ENCODE measurements around the gene CCNL2. TPM values are rescaled to one million over a fixed set of nuclear protein-coding genes. Genes with fewer than 3 reads are reported as not detected.
A peak's percentile ranks its signal among the peaks of the same experiment; 100 is the strongest.

Gene CCNL2
- total and polyA plus RNA-seq, 2 of the 13 experiments (the other 11 are each of a cell fraction or from before 2014, with no cell fraction given): 105 to 340 TPM

DNA sequence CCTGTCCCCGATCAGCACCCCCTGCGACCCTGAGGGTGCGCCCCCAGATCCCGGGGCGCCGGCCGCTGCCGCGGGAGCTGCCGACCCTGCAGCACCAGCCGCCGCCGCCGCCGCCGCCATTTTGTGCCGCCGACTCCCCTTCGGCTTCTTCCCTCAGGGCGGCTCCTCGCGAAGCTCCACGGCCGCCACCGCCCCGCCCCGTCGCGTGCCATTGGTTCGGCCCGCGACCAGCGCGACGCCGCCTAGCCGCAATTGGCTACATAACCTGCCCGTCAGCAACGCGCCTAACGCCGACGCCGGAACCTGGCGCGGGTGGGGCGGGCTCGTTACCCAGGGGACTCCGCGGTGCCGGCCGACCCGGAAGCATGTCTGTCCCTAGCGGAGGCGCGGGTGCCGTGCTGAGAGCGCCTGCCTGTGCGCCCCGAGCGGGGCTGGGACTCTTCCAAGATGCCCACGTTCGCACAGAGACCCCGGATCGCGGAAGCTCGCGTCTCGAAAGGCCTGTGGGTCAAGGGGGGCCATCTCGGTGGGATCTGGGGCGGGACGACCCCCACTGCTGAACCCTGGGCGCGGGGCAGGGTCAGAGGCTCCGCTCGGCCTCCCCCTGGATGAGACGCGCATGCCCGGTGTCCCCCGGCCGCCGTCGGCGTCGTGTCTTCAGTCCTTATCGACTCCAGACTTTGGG is at the start of gene CCNL2 (continued):
- TF ChIP-seq, protein P1, sequence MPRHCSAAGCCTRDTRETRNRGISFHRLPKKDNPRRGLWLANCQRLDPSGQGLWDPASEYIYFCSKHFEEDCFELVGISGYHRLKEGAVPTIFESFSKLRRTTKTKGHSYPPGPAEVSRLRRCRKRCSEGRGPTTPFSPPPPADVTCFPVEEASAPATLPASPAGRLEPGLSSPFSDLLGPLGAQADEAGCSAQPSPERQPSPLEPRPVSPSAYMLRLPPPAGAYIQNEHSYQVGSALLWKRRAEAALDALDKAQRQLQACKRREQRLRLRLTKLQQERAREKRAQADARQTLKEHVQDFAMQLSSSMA (CRISPR knock-in tag; IDR thresholded peaks at IDR 0.05): 0 out of 2 replicates have a peak, but pooled peaks have one; percentile 61
- TF ChIP-seq ZNF572 (CRISPR knock-in tag; IDR thresholded peaks at IDR 0.05) (no peak), ZMAT3 (CRISPR knock-in tag; conservative IDR thresholded peaks at IDR 0.05) (peak; percentile 89), HMGA1 (CRISPR knock-in tag; conservative IDR thresholded peaks at IDR 0.05) (no peak), ZC3H4 (CRISPR knock-in tag; IDR thresholded peaks at IDR 0.05; ENCODE audit: borderline replicate concordance) (no peak), ZNF740 (CRISPR knock-in tag; IDR thresholded peaks at IDR 0.05) (no peak), MED8 (CRISPR knock-in tag; IDR thresholded peaks at IDR 0.05; ENCODE audit: insufficient replicate concordance) (no peak), ZNF34 (CRISPR knock-in tag; IDR thresholded peaks at IDR 0.05; ENCODE audit: borderline replicate concordance) (peak; percentile 97), SOX6 (IDR thresholded peaks at IDR 0.05) (no peak), SOX6 (CRISPR knock-in tag; IDR thresholded peaks at IDR 0.05) (0 out of 2 replicates have a peak, but pooled peaks have one; percentile 19), ZNF530 (CRISPR knock-in tag; IDR thresholded peaks at IDR 0.05; ENCODE audit: low read depth) (no peak), HNRNPH1 (optimal IDR thresholded peaks at IDR 0.05; ENCODE audit: low read depth, low read length) (no peak), ZNF570 (CRISPR knock-in tag; IDR thresholded peaks at IDR 0.05; ENCODE audit: borderline replicate concordance) (no peak), HNRNPLL (IDR thresholded peaks at IDR 0.05; ENCODE audit: low read depth, low read length, poor library complexity, severe bottlenecking) (peak; percentile 92), TSC22D2 (CRISPR knock-in tag; IDR thresholded peaks at IDR 0.05; ENCODE audit: borderline replicate concordance) (0 out of 2 replicates have a peak, but pooled peaks have one; percentile 26), XRCC5 (optimal IDR thresholded peaks at IDR 0.05; ENCODE audit: low read length) (no peak), ZNF678 (CRISPR knock-in tag; IDR thresholded peaks at IDR 0.05) (0 out of 2 replicates have a peak, but pooled peaks have one; percentile 31), TEF (CRISPR knock-in tag; IDR thresholded peaks at IDR 0.05) (no peak; the same call in 1 of the 2 replicates), ZNF362 (CRISPR knock-in tag; IDR thresholded peaks at IDR 0.05; ENCODE audit: borderline replicate concordance) (0 out of 2 replicates have a peak, but pooled peaks have one; percentile 28), NFYB (CRISPR knock-in tag; IDR thresholded peaks at IDR 0.05) (peak; percentile 98), ATRX (CRISPR knock-in tag; IDR thresholded peaks at IDR 0.05; ENCODE audit: borderline replicate concordance) (no peak), ZNF710 (CRISPR knock-in tag; IDR thresholded peaks at IDR 0.05; ENCODE audit: borderline replicate concordance) (0 out of 2 replicates have a peak, but pooled peaks have one; percentile 13)
- TF ChIP-seq, protein P2, sequence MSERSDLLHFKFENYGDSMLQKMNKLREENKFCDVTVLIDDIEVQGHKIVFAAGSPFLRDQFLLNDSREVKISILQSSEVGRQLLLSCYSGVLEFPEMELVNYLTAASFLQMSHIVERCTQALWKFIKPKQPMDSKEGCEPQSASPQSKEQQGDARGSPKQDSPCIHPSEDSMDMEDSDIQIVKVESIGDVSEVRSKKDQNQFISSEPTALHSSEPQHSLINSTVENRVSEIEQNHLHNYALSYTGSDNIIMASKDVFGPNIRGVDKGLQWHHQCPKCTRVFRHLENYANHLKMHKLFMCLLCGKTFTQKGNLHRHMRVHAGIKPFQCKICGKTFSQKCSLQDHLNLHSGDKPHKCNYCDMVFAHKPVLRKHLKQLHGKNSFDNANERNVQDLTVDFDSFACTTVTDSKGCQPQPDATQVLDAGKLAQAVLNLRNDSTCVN (CRISPR knock-in tag; IDR thresholded peaks at IDR 0.05; ENCODE audit: borderline replicate concordance): peak; percentile 39; the same call in 1 of the 2 replicates
